ENCODE results near the gene C1orf210.

C1orf210 gene

DNA sequence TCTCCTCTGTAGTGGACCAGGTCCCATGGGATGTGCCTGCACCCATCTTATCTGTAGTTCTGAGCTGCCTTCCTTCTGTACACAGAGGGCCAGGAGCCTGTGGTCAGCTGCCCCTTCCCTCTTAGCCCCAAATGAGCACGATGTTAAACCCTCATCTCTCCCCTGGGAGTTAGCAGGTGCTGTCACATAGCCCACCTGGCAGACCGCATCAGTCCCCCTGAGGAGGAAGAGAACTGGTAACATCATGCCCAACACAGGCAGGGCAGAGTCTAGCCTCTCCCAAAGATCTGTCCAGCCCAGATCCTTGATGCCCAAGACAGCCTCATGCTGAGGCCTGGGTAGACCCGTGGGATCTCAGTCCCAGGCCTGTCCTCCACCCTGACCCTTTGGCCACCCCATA is 20.1 kb upstream of the C1orf210 start:
- no peak overlapping the region for H3K9ac ChIP-seq (ENCODE audit: insufficient read length, low read depth)
- H3K4me3 ChIP-seq (ENCODE audit: insufficient read length, low read depth) = no peak overlapping the region
- TF ChIP-seq ZNF274 (IDR thresholded peaks at IDR 0.05; ENCODE audit: low read depth, low read length) = no peak
- TF ChIP-seq SUZ12 (IDR thresholded peaks at IDR 0.05; ENCODE audit: extremely low read depth, insufficient read depth, insufficient read length) = no peak
- no peak for TF ChIP-seq YY1 (IDR thresholded peaks at IDR 0.05; ENCODE audit: insufficient read depth, insufficient read length)
- H3K36me3 ChIP-seq (ENCODE audit: insufficient read depth, insufficient read length, low read length) = no peaks in the 10 kb centered on the region
- DNase-seq (ENCODE audit: low read depth, low spot score) = no peak
- peaks cover 26% of the 10 kb centered on the region for H3K4me1 ChIP-seq (ENCODE audit: insufficient read depth, insufficient read length)
- H3K9me3 ChIP-seq (ENCODE audit: insufficient read depth, low read length) = no peaks in the 10 kb centered on the region
- no peaks in the 10 kb centered on the region for H3K27me3 ChIP-seq (ENCODE audit: insufficient read depth, insufficient read length)

- H3K4me3 ChIP-seq (ENCODE audit: insufficient read length, low read depth) = no peak overlapping the region
- no peak overlapping the region for H3K9ac ChIP-seq (ENCODE audit: insufficient read length, low read depth)
- H3K36me3 ChIP-seq (ENCODE audit: insufficient read depth, insufficient read length, low read length) = no peaks in the 10 kb centered on the region
- no peaks in the 10 kb centered on the region for H3K9me3 ChIP-seq (ENCODE audit: insufficient read depth, low read length)
- TF ChIP-seq SUZ12 (IDR thresholded peaks at IDR 0.05; ENCODE audit: extremely low read depth, insufficient read depth, insufficient read length) (no peak), YY1 (IDR thresholded peaks at IDR 0.05; ENCODE audit: insufficient read depth, insufficient read length) (no peak), ZNF274 (IDR thresholded peaks at IDR 0.05; ENCODE audit: low read depth, low read length) (no peak)
- no peaks in the 10 kb centered on the region for H3K27me3 ChIP-seq (ENCODE audit: insufficient read depth, insufficient read length)
- peaks cover 31% of the 10 kb centered on the region for H3K4me1 ChIP-seq (ENCODE audit: insufficient read depth, insufficient read length)
- DNase-seq (ENCODE audit: low read depth, low spot score) = no peak
Measured at GRCh38 chr1:43304771-43305300, 19.5 kb upstream of the C1orf210 start.

DNA sequence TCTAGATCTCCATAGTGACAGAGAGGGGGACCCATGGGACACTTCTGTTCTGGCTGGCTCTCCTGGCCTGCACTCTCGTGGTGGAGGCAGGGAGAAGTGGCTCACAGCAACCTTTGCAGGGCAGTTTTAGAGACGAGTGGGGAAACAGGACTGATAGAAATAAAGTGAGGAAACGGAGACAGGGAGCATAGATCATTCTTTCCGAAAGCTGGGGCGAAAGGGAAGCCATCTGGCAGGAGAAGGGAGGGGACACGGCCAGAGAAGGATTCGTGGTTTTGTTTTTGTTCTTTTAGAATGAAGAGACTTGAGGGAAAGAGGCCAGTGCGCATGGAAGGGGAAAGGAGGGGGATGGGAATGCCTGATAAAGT is 18.9 kb upstream of the C1orf210 start:
- Histone ChIP-seq H3K36me3 (ENCODE audit: insufficient read depth, insufficient read length, low read length) (no peaks in the 10 kb centered on the region), H3K9me3 (ENCODE audit: insufficient read depth, low read length) (no peaks in the 10 kb centered on the region), H3K9ac (ENCODE audit: insufficient read length, low read depth) (no peak overlapping the region), H3K27me3 (ENCODE audit: insufficient read depth, insufficient read length) (no peaks in the 10 kb centered on the region), H3K4me1 (ENCODE audit: insufficient read depth, insufficient read length) (peaks cover 36% of the 10 kb centered on the region), H3K4me3 (ENCODE audit: insufficient read length, low read depth) (no peak overlapping the region)
- TF ChIP-seq SUZ12 (IDR thresholded peaks at IDR 0.05; ENCODE audit: extremely low read depth, insufficient read depth, insufficient read length) (no peak), ZNF274 (IDR thresholded peaks at IDR 0.05; ENCODE audit: low read depth, low read length) (no peak), YY1 (IDR thresholded peaks at IDR 0.05; ENCODE audit: insufficient read depth, insufficient read length) (no peak)
- DNase-seq (ENCODE audit: low read depth, low spot score) = no peak

GRCh38 chr1:43303471-43304313 is 18.3 kb upstream of the C1orf210 start:
- DNase-seq (ENCODE audit: low read depth, low spot score) = no peak
- H3K4me3 ChIP-seq (ENCODE audit: insufficient read length, low read depth) = no peak overlapping the region
- no peaks in the 10 kb centered on the region for H3K36me3 ChIP-seq (ENCODE audit: insufficient read depth, insufficient read length, low read length)
- peaks cover 38% of the 10 kb centered on the region for H3K4me1 ChIP-seq (ENCODE audit: insufficient read depth, insufficient read length)
- no peaks in the 10 kb centered on the region for H3K27me3 ChIP-seq (ENCODE audit: insufficient read depth, insufficient read length)
- TF ChIP-seq YY1 (IDR thresholded peaks at IDR 0.05; ENCODE audit: insufficient read depth, insufficient read length) = no peak
- H3K9me3 ChIP-seq (ENCODE audit: insufficient read depth, low read length) = no peaks in the 10 kb centered on the region
- H3K9ac ChIP-seq (ENCODE audit: insufficient read length, low read depth) = no peak overlapping the region

DNA sequence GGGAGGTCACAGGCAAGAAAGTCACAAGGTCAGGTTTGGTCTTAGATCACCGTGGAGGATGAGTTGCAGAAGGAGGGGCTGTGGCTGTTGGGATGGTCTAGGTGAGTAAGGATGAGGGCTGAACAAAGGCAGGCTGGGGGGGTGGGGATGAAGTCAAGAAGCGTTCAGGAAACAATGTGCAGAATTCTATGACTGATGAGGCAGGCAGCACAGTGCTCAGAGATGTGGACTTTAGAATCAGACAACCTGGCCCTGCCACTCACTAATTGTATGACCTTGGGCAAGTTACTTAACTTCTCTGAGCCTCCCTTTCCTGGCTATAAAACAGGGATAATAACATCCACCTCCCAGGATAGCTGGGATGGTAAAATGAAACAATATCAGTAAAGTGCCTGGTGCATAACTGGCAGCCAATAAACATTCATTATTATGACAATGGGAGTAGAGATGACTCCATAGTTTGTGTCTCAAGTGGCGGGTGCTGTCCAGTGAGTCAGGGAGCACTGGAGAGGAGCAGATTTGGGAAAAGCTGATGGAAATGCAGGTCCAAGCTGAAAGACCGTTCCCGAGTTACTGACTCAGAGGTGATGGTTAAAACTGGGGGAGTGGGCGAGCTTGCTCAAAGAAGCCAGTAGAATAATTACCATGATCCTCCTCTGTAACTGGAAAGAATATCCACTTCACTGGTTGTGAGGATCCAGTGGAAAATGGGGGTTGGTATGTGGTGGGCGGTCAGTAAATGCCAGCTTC is 17.5 kb upstream of the C1orf210 start:
- H3K9me3 ChIP-seq (ENCODE audit: insufficient read depth, low read length) = no peaks in the 10 kb centered on the region
- H3K4me1 ChIP-seq (ENCODE audit: insufficient read depth, insufficient read length) = peaks cover 38% of the 10 kb centered on the region
- no peak overlapping the region for H3K4me3 ChIP-seq (ENCODE audit: insufficient read length, low read depth)
- TF ChIP-seq SUZ12 (IDR thresholded peaks at IDR 0.05; ENCODE audit: extremely low read depth, insufficient read depth, insufficient read length) = no peak
- TF ChIP-seq YY1 (IDR thresholded peaks at IDR 0.05; ENCODE audit: insufficient read depth, insufficient read length) = no peak
- TF ChIP-seq ZNF274 (IDR thresholded peaks at IDR 0.05; ENCODE audit: low read depth, low read length) = no peak
- no peak overlapping the region for H3K9ac ChIP-seq (ENCODE audit: insufficient read length, low read depth)
- no peaks in the 10 kb centered on the region for H3K36me3 ChIP-seq (ENCODE audit: insufficient read depth, insufficient read length, low read length)
- no peaks in the 10 kb centered on the region for H3K27me3 ChIP-seq (ENCODE audit: insufficient read depth, insufficient read length)
- DNase-seq (ENCODE audit: low read depth, low spot score) = no peak

GRCh38 chr1:43302201-43302600 is 16.8 kb upstream of the C1orf210 start:
- Histone ChIP-seq H3K4me3 (ENCODE audit: insufficient read length, low read depth) (no peak overlapping the region), H3K36me3 (ENCODE audit: insufficient read depth, insufficient read length, low read length) (no peaks in the 10 kb centered on the region), H3K4me1 (ENCODE audit: insufficient read depth, insufficient read length) (peaks cover 38% of the 10 kb centered on the region), H3K9ac (ENCODE audit: insufficient read length, low read depth) (no peak overlapping the region), H3K9me3 (ENCODE audit: insufficient read depth, low read length) (no peaks in the 10 kb centered on the region), H3K27me3 (ENCODE audit: insufficient read depth, insufficient read length) (no peaks in the 10 kb centered on the region)
- TF ChIP-seq SUZ12 (IDR thresholded peaks at IDR 0.05; ENCODE audit: extremely low read depth, insufficient read depth, insufficient read length) = no peak
- no peak for TF ChIP-seq YY1 (IDR thresholded peaks at IDR 0.05; ENCODE audit: insufficient read depth, insufficient read length)
- no peak for TF ChIP-seq ZNF274 (IDR thresholded peaks at IDR 0.05; ENCODE audit: low read depth, low read length)
- DNase-seq (ENCODE audit: low read depth, low spot score) = no peak

Data from NT2/D1 (cell line).